GM12878 (cell line): Measurements from ENCODE around the gene MAML3. TPM values are rescaled to one million over a fixed set of nuclear protein-coding genes. Genes with fewer than 3 reads are reported as not detected.

Experiments used
- ATAC-seq: fragments of 200-7000 bp; cut with Tn5 transposase; 3 replicates; pipeline ENCODE4 v1.9.1; 2020; ENCODE audit warnings: mild to moderate bottlenecking, moderate library complexity
- BruUV-seq: library from RNA; stranded (reverse); fragments of 400-500 nt; replicated peaks from 2 replicates; lab custom pipeline; 2021; lab: Mats Ljungman, UMichigan
- CTCF ChIA-PET: fragments of 300-600 bp; sonication (Branson Sonifier 250); formaldehyde crosslinking; extraction: SDS; loops from one replicate; lab custom pipeline; 2021; ENCODE audit warnings: inconsistent platforms; lab: Yijun Ruan, JAX
- POLR2A ChIA-PET: fragments of 350-600 bp; formaldehyde crosslinking; extraction: SDS; loops from one replicate; lab custom pipeline; 2021; ENCODE audit warnings: inconsistent platforms; lab: Charles Lee
- RAD21 ChIA-PET: fragments of 300-600 bp; sonication (Branson Sonifier 250); formaldehyde crosslinking; loops from one replicate; lab custom pipeline; 2023; ENCODE audit warnings: antibody characterized with exemption; ENCODE audit not compliant: unreplicated experiment; lab: Charles Lee
- SMC1A ChIA-PET: fragments of 300-600 bp; sonication (Branson Sonifier 250); formaldehyde crosslinking; loops from one replicate; lab custom pipeline; 2023; ENCODE audit not compliant: unreplicated experiment, uncharacterized antibody; lab: Charles Lee
- DNase-seq: peaks from one replicate; pipeline ENCODE4 v3.0.0-alpha.2; 2011; ENCODE audit warnings: low read depth, low spot score
- FAIRE-seq: peaks from 3 replicates; lab custom pipeline; 2011; peaks lifted over from hg19 to GRCh38; lab: Jason Lieb, UNC
- H2AFZ ChIP-seq: 2 replicates; pipeline ENCODE4 v1.6.0; 2011; ENCODE audit warnings: low read depth, low read length, control low read depth; ENCODE audit not compliant: control insufficient read depth
- H3K27ac ChIP-seq: 2 replicates; pipeline ENCODE4 v1.5.1; 2011; ENCODE audit warnings: control low read depth; ENCODE audit not compliant: control insufficient read depth, insufficient read depth
- H3K27me3 ChIP-seq, 2 experiments: replicated peaks in 1 of 2; 2 replicates each; pipeline versions ENCODE4 v1.6.0 to v1.6.1; 2011; ENCODE audit warnings: low read length in 1 of 2; ENCODE audit not compliant: control insufficient read depth in 2 of 2, insufficient read depth in 2 of 2
- H3K36me3 ChIP-seq, 2 experiments: 2 replicates each; pipeline ENCODE4 v1.5.1; 2011; ENCODE audit warnings: low read length in 1 of 2; ENCODE audit not compliant: control insufficient read depth in 2 of 2, insufficient read depth in 2 of 2
- H3K4me1 ChIP-seq: 2 replicates; pipeline ENCODE4 v1.6.1; 2011; ENCODE audit warnings: mild to moderate bottlenecking, low read length, moderate library complexity, mixed read lengths; ENCODE audit not compliant: control insufficient read depth, insufficient read depth
- H3K4me2 ChIP-seq: 2 replicates; pipeline ENCODE4 v1.6.0; 2011; ENCODE audit warnings: control low read depth; ENCODE audit not compliant: control insufficient read depth, insufficient read depth
- H3K4me3 ChIP-seq: fragments of 200-600 bp; sonication (generic); 2 replicates; pipeline ENCODE4 v1.5.1; 2016
- H3K79me2 ChIP-seq: 2 replicates; pipeline ENCODE4 v1.6.0; 2011; ENCODE audit warnings: low read length; ENCODE audit not compliant: control insufficient read depth, insufficient read depth
- H3K9ac ChIP-seq: 2 replicates; pipeline ENCODE4 v1.8.0; 2011; ENCODE audit warnings: low read length, control low read depth, mixed read lengths; ENCODE audit not compliant: control insufficient read depth, insufficient read depth
- H3K9me3 ChIP-seq: replicated peaks from 3 replicates; pipeline ENCODE4 v1.5.1; 2011; ENCODE audit warnings: mild to moderate bottlenecking, low read length; ENCODE audit not compliant: control insufficient read depth, insufficient read depth
- H4K20me1 ChIP-seq: 2 replicates; pipeline ENCODE4 v1.6.0; 2011; ENCODE audit not compliant: control insufficient read depth, insufficient read depth
- BRCA1 ChIP-seq: IDR thresholded peaks from 2 replicates; pipeline ENCODE4 v1.6.1; 2011; ENCODE audit warnings: low read depth, low read length, improper control_type of control experiment
- CEBPZ ChIP-seq: fragments of 150-350 bp; IDR thresholded peaks from 2 replicates; pipeline ENCODE4 v1.6.1; 2016; ENCODE audit warnings: low read depth, low read length
- FOXM1 ChIP-seq: IDR thresholded peaks from 2 replicates; pipeline ENCODE4 v1.6.1; 2012; ENCODE audit warnings: low read depth, mild to moderate bottlenecking, inconsistent platforms, low read length, moderate library complexity
- GABPA ChIP-seq: IDR thresholded peaks from 2 replicates; pipeline ENCODE4 v1.6.1; 2014; ENCODE audit warnings: antibody characterized with exemption, low read depth, mild to moderate bottlenecking, inconsistent platforms
- JUND ChIP-seq: IDR thresholded peaks from 2 replicates; pipeline ENCODE4 v1.6.1; 2012; ENCODE audit warnings: low read depth, mild to moderate bottlenecking, low read length, improper control_type of control experiment, moderate library complexity
- MEF2A ChIP-seq: IDR thresholded peaks from 2 replicates; pipeline ENCODE4 v1.6.1; 2011; ENCODE audit warnings: low read depth, mild to moderate bottlenecking, low read length, moderate library complexity; ENCODE audit not compliant: insufficient read depth
- MTA2 ChIP-seq: fragments of 450-650 bp; IDR thresholded peaks from 2 replicates; pipeline ENCODE4 v1.6.1; 2016; ENCODE audit warnings: low read depth, mild to moderate bottlenecking, moderate library complexity
- MYC ChIP-seq: IDR thresholded peaks from 2 replicates; pipeline ENCODE4 v1.6.1; 2011; ENCODE audit warnings: mild to moderate bottlenecking, low read length, moderate library complexity, inconsistent platforms; ENCODE audit not compliant: insufficient read depth, insufficient replicate concordance, insufficient read length, severe bottlenecking
- NFIC ChIP-seq: IDR thresholded peaks from 2 replicates; pipeline ENCODE4 v1.6.1; 2012; ENCODE audit warnings: low read depth, mild to moderate bottlenecking, inconsistent platforms, low read length, moderate library complexity
- PAX8 ChIP-seq: fragments of 450-650 bp; IDR thresholded peaks from 2 replicates; pipeline ENCODE4 v1.6.1; 2017; ENCODE audit warnings: mild to moderate bottlenecking, moderate library complexity
- POLR2AphosphoS5 ChIP-seq: IDR thresholded peaks from 2 replicates; pipeline ENCODE4 v1.6.1; 2011; ENCODE audit warnings: mild to moderate bottlenecking, low read length, inconsistent platforms
- RUNX3 ChIP-seq: IDR thresholded peaks from 2 replicates; pipeline ENCODE4 v1.6.1; 2012; ENCODE audit warnings: low read length, inconsistent platforms
- SRF ChIP-seq, 2 experiments: IDR thresholded peaks; 2 replicates each; pipeline ENCODE4 v1.6.1; 2011; ENCODE audit warnings: low read depth in 2 of 2, low read length in 2 of 2, mild to moderate bottlenecking in 1 of 2, moderate library complexity in 1 of 2
- SUPT20H ChIP-seq: IDR thresholded peaks from 2 replicates; pipeline ENCODE4 v1.6.1; 2011; ENCODE audit warnings: low read depth, mild to moderate bottlenecking, low read length, moderate library complexity, borderline replicate concordance; ENCODE audit not compliant: control insufficient read depth
- TAF1 ChIP-seq: IDR thresholded peaks from 2 replicates; pipeline ENCODE4 v1.6.1; 2011; ENCODE audit warnings: mild to moderate bottlenecking, low read depth, low read length, borderline replicate concordance
- TCF12 ChIP-seq: IDR thresholded peaks from 2 replicates; pipeline ENCODE4 v1.6.1; 2011; ENCODE audit warnings: low read depth, mild to moderate bottlenecking, low read length
- TCF3 ChIP-seq: IDR thresholded peaks from 2 replicates; pipeline ENCODE4 v1.6.1; 2012; ENCODE audit warnings: low read depth, mild to moderate bottlenecking, low read length, borderline replicate concordance; ENCODE audit not compliant: insufficient read depth
- WRNIP1 ChIP-seq: IDR thresholded peaks from 2 replicates; pipeline ENCODE4 v1.6.1; 2011; ENCODE audit warnings: low read depth, low read length, improper control_type of control experiment, borderline replicate concordance
- WGBS: methylation state at CpG from one replicate; pipeline ENCODE4 v1.1.6; 2016; ENCODE audit warnings: low lambda C conversion rate; ENCODE audit not compliant: insufficient replicate concordance, insufficient coverage; ENCODE audit errors: missing lambda C conversion rate; 5-methylcytosine and 5-hydroxymethylcytosine counted together
- in situ Hi-C: fragments of 300-500 bp; cut with MboI; formaldehyde crosslinking; loops from 9 replicates; pipeline ENCODE4 v1.14.3; 2018; ENCODE audit warnings: mixed read lengths
- intact Hi-C: fragments of 100-400 bp; cut with micrococcal nuclease; formaldehyde crosslinking; loops from one replicate; pipeline ENCODE4 v1.14.2; 2022; ENCODE audit not compliant: unreplicated experiment
- polyA plus RNA-seq, 11 experiments: library from polyadenylated mRNA; depleted of rRNA in 4 of 11; unstranded in 6 of 11; stranded (reverse) in 5 of 11; fragments of >200 nt; fragmentation: Nextera tagmentation in 4 of 11; fragmentation: Illumina TruSeq in 1 of 11; extraction: Ambion mirVana in 4 of 11; extraction: Trizol in 1 of 11; gene quantifications; 1 replicate in 1 of 11; 2 replicates in 10 of 11; pipeline versions ENCODE4 v1.2.1 to v1.2.3, GENCODE V29; 2011 to 2016; ENCODE audit warnings: inconsistent platforms in 2 of 11, missing spikeins in 2 of 11, low read depth in 1 of 11
- total RNA-seq, 4 experiments: library from RNA; depleted of rRNA in 3 of 4; stranded (reverse); fragments of >200 nt in 3 of 4; fragmentation: Illumina TruSeq in 1 of 4; extraction: Trizol in 1 of 4; gene quantifications; 2 replicates each; pipeline versions ENCODE4 v1.2.1 to v1.2.3, GENCODE V29; 2013 to 2021
- TF ChIP-seq, protein P1 (sequence below): fragments of 450-650 bp; IDR thresholded peaks from 2 replicates; pipeline ENCODE4 v1.6.1; 2017; ENCODE audit warnings: mild to moderate bottlenecking, low read depth, inconsistent platforms; ENCODE audit not compliant: poor library complexity, severe bottlenecking

MAML3 gene
- total and polyA plus RNA-seq, 10 of the 15 experiments (the other 5 are each of a cell fraction or from before 2014, with no cell fraction given): under 0.01 to 0.53 (median 0.06) TPM; not detected in 2

- Histone ChIP-seq H4K20me1 (no peaks in the 10 kb centered on the region), H2AFZ (no peak overlapping the region), H3K27ac (peak overlapping the region; percentile 40; the same call in 1 of the 2 replicates), H3K4me1 (peaks cover 46% of the 10 kb centered on the region), H3K9ac (no peak overlapping the region), H3K36me3 (no peaks in the 10 kb centered on the region), H3K27me3 (no peaks in the 10 kb centered on the region), H3K4me3 (no peak overlapping the region), H3K4me2 (peak overlapping the region; percentile 51; the same call in 1 of the 2 replicates), H3K9me3 (no peaks in the 10 kb centered on the region), H3K79me2 (no peaks in the 10 kb centered on the region)
- SMC1A ChIA-PET: interaction anchor here (1.0 to 2.0 kb wide), 6 partner anchors 9 to 32 kb away, joined by 3 to 8 read pairs (median 5); no protein-coding TSS in a partner anchor
- WGBS: 3% methylated on average over 2 of the region's 2 CpGs
- peak; percentile 90 for ATAC-seq
- BruUV-seq: no TSS peak
- intact Hi-C loops (loop anchor here (1.0 kb wide), 1 partner anchor 28 kb away; no protein-coding TSS in a partner anchor), in situ Hi-C loops (no loop called here)
- DNase-seq: peak; percentile 75
- CTCF ChIA-PET: interaction anchor here (1.0 to 1.3 kb wide), 3 partner anchors 19 to 381 kb away, joined by 3 to 6 read pairs (median 3); no protein-coding TSS in a partner anchor
- RAD21 ChIA-PET: interaction anchor here (0.7 to 1.2 kb wide), 4 partner anchors 28 to 265 kb away, joined by 3 to 4 read pairs (median 4); no protein-coding TSS in a partner anchor
- POLR2A ChIA-PET: interaction anchor here (0.6 kb wide), 1 partner anchor 296 kb away, joined by 3 read pairs; no protein-coding TSS in a partner anchor
- peak; percentile 98 for FAIRE-seq
- TF ChIP-seq JUND (no peak), CEBPZ (no peak), WRNIP1 (no peak), BRCA1 (no peak), MEF2A (peak; percentile 74), NFIC (peak; percentile 89), RUNX3 (peak; percentile 86), TAF1 (no peak), SUPT20H (no peak), POLR2AphosphoS5 (no peak), TCF3 (peak; percentile 89; the same call in 1 of the 2 replicates), PAX8 (no peak), MYC (no peak), GABPA (0 out of 2 replicates have a peak, but pooled peaks have one; percentile 26), FOXM1 (peak; percentile 76), SRF (IDR thresholded peaks at IDR 0.05; ENCODE audit: low read depth in 2 of 2, low read length in 2 of 2) (0 out of 4 replicates have a peak, but pooled peaks of 1 of the 2 experiments have one; percentile 9), MTA2 (0 out of 2 replicates have a peak, but pooled peaks have one; percentile 51), TCF12 (peak; percentile 91)
- TF ChIP-seq, protein P1, sequence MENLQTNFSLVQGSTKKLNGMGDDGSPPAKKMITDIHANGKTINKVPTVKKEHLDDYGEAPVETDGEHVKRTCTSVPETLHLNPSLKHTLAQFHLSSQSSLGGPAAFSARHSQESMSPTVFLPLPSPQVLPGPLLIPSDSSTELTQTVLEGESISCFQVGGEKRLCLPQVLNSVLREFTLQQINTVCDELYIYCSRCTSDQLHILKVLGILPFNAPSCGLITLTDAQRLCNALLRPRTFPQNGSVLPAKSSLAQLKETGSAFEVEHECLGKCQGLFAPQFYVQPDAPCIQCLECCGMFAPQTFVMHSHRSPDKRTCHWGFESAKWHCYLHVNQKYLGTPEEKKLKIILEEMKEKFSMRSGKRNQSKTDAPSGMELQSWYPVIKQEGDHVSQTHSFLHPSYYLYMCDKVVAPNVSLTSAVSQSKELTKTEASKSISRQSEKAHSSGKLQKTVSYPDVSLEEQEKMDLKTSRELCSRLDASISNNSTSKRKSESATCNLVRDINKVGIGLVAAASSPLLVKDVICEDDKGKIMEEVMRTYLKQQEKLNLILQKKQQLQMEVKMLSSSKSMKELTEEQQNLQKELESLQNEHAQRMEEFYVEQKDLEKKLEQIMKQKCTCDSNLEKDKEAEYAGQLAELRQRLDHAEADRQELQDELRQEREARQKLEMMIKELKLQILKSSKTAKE: peak; percentile 27
Measured at GRCh38 chr4:139978692-139979091, 175.3 kb downstream of the MAML3 start.
